MCF 10A (cell line): ENCODE data around the gene FBN1. TPM values are rescaled to one million over a fixed set of nuclear protein-coding genes. Genes with fewer than 3 reads are reported as not detected.

ENCODE experiments used
- BruUV-seq: library from RNA; stranded (reverse); fragments of 400-500 nt; replicated peaks from 2 replicates; lab custom pipeline; 2021; lab: Mats Ljungman, UMichigan
- CTCF ChIA-PET: fragments of 300-600 bp; sonication (Branson Sonifier 250); formaldehyde crosslinking; extraction: SDS; loops from one replicate; lab custom pipeline; 2021; ENCODE audit warnings: antibody characterized with exemption, inconsistent platforms; lab: Yijun Ruan, JAX
- POLR2A ChIA-PET: fragments of 300-600, 350-650 bp; sonication (Branson Sonifier 250); formaldehyde crosslinking; extraction: SDS; loops from one replicate; lab custom pipeline; 2020; ENCODE audit warnings: antibody characterized with exemption, inconsistent platforms; lab: Yijun Ruan, JAX
- DNase-seq: peaks from one replicate; pipeline ENCODE4 v3.0.0-alpha.2; 2018; ENCODE audit not compliant: unreplicated experiment
- H3K27ac Mint-ChIP-seq: one replicate; pipeline ENCODE4 v1.8.0; 2022; ENCODE audit warnings: mild to moderate bottlenecking, low read depth, mixed read lengths; ENCODE audit not compliant: unreplicated experiment
- H3K27me3 Mint-ChIP-seq: one replicate; pipeline ENCODE4 v1.8.0; 2022; ENCODE audit warnings: mixed read lengths; ENCODE audit not compliant: insufficient read depth, unreplicated experiment
- H3K36me3 Mint-ChIP-seq: one replicate; pipeline ENCODE4 v1.8.0; 2022; ENCODE audit warnings: mild to moderate bottlenecking, moderate library complexity, mixed read lengths; ENCODE audit not compliant: insufficient read depth, unreplicated experiment
- H3K4me1 Mint-ChIP-seq: one replicate; pipeline ENCODE4 v1.8.0; 2022; ENCODE audit warnings: mixed read lengths; ENCODE audit not compliant: insufficient read depth, unreplicated experiment
- H3K4me3 Mint-ChIP-seq: one replicate; pipeline ENCODE4 v1.8.0; 2022; ENCODE audit warnings: mild to moderate bottlenecking, moderate library complexity, mixed read lengths; ENCODE audit not compliant: unreplicated experiment
- H3K9me3 Mint-ChIP-seq: one replicate; pipeline ENCODE4 v1.8.0; 2022; ENCODE audit warnings: mixed read lengths; ENCODE audit not compliant: unreplicated experiment
- intact Hi-C: fragments of 100-400 bp; cut with micrococcal nuclease; formaldehyde crosslinking; loops from 2 replicates; pipeline ENCODE4 v1.14.1; 2022
- total RNA-seq: library from RNA; stranded (reverse); gene quantifications from 2 replicates; pipeline ENCODE4 v1.2.3, GENCODE V29; 2022
- TF ChIP-seq, protein P1 (sequence below): fragments of 200-600 bp; IDR thresholded peaks from one replicate; pipeline ENCODE4 v1.8.0; 2022; ENCODE audit warnings: antibody characterized with exemption, mild to moderate bottlenecking; ENCODE audit not compliant: unreplicated experiment

The FBN1 gene
- total RNA-seq, 1 experiment from 2014 or later: 14.3 TPM

DNA sequence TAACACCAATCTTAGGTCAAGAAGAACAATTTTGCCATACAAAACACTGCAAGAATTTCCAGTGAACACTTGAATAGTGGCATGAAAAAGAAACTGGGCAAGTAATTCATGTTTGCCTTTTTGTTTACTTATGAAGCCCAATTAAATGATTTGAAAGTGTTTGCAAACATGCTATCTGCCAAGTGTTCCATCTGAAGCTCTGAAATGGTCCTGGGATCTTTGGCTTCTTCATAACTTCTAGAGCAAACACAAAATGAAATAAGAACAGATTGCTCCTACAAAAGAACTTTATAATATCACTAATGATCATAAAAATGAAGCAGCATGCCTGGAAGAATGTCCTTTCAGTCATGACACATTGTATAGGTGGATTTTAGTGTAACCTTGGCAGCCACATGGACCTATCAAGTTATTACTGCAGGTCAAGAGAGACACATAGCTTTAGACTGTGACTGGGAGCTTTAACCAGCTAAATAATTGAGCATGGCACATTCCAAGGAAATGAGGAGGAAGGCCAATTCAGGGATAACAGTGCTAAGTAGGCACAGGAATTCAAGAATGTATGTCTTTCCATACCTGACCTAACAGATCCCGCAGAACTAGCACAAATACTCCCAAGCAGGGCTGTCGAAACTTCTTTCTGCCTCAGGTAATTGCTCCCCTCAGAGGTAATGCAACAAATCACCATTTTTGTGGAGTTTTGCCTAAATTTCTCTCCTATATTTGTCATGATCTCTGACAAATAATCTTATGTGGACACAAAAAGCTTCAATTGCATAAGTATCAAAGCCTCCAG, 169.7 kb downstream of the FBN1 start:
- H3K36me3 Mint-ChIP-seq: peaks cover 16% of the 10 kb centered on the region
- POLR2A ChIA-PET: no interaction called here

GRCh38 chr15:48473667-48474066, 171.8 kb downstream of the FBN1 start:
- ChIA-PET POLR2A (interaction anchor here (0.6 kb wide), 1 partner anchor 9 kb away, joined by 4 read pairs; no protein-coding TSS in a partner anchor), CTCF (interaction anchor here (0.6 kb wide), 1 partner anchor 71 kb away, joined by 3 read pairs; no protein-coding TSS in a partner anchor)
- intact Hi-C loops: no loop called here
- peaks cover 6% of the 10 kb centered on the region for H3K4me1 Mint-ChIP-seq
- TF ChIP-seq, protein P1, sequence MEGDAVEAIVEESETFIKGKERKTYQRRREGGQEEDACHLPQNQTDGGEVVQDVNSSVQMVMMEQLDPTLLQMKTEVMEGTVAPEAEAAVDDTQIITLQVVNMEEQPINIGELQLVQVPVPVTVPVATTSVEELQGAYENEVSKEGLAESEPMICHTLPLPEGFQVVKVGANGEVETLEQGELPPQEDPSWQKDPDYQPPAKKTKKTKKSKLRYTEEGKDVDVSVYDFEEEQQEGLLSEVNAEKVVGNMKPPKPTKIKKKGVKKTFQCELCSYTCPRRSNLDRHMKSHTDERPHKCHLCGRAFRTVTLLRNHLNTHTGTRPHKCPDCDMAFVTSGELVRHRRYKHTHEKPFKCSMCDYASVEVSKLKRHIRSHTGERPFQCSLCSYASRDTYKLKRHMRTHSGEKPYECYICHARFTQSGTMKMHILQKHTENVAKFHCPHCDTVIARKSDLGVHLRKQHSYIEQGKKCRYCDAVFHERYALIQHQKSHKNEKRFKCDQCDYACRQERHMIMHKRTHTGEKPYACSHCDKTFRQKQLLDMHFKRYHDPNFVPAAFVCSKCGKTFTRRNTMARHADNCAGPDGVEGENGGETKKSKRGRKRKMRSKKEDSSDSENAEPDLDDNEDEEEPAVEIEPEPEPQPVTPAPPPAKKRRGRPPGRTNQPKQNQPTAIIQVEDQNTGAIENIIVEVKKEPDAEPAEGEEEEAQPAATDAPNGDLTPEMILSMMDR: no peak
- H3K9me3 Mint-ChIP-seq: no peaks in the 10 kb centered on the region
- BruUV-seq: no TSS peak
- H3K4me3 Mint-ChIP-seq: no peak overlapping the region
- peaks cover 27% of the 10 kb centered on the region for H3K36me3 Mint-ChIP-seq
- H3K27me3 Mint-ChIP-seq: no peaks in the 10 kb centered on the region
- no peak overlapping the region for H3K27ac Mint-ChIP-seq
- DNase-seq: no peak

More for the DNA sequence above, 169.7 kb downstream of the FBN1 start:
- Mint-ChIP-seq H3K4me1 (peaks cover 6% of the 10 kb centered on the region), H3K27ac (no peak overlapping the region), H3K9me3 (no peaks in the 10 kb centered on the region), H3K4me3 (no peak overlapping the region), H3K27me3 (no peaks in the 10 kb centered on the region)
- intact Hi-C loops: no loop called here
- BruUV-seq: no TSS peak
- TF ChIP-seq, protein P1: no peak
- CTCF ChIA-PET: interaction anchor here (0.6 to 1.0 kb wide), 4 partner anchors 57 to 1958 kb away, joined by 3 to 4 read pairs (median 4); no protein-coding TSS in a partner anchor
- DNase-seq: no peak

DNA sequence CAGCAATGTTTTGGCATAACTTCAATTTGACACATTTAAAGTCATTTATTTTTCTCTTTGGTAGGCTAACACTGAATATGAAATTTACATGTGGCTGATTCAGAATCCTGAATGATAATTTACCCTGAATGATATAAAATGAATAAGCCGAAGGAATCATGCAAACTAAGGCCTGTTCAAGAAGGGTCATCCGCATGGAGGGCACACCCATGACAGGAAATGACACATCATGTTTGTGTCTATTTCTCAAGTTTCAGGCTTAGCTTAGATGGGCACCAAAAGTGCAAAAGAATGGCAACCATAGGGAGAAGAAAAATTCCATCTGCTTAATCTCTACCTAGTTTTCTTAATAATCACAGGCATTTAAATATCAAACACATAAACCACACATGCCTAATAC, 172.8 kb downstream of the FBN1 start:
- H3K4me3 Mint-ChIP-seq: no peak overlapping the region
- POLR2A ChIA-PET: no interaction called here
- peaks cover 6% of the 10 kb centered on the region for H3K4me1 Mint-ChIP-seq
- peak; percentile 56 for DNase-seq
- no peaks in the 10 kb centered on the region for H3K9me3 Mint-ChIP-seq
- peak overlapping the region; percentile 80 for H3K27ac Mint-ChIP-seq
- H3K36me3 Mint-ChIP-seq: peaks cover 32% of the 10 kb centered on the region
- intact Hi-C loops: no loop called here
- no peaks in the 10 kb centered on the region for H3K27me3 Mint-ChIP-seq
- BruUV-seq: no TSS peak
- CTCF ChIA-PET: no interaction called here
- TF ChIP-seq, protein P1: no peak

DNA sequence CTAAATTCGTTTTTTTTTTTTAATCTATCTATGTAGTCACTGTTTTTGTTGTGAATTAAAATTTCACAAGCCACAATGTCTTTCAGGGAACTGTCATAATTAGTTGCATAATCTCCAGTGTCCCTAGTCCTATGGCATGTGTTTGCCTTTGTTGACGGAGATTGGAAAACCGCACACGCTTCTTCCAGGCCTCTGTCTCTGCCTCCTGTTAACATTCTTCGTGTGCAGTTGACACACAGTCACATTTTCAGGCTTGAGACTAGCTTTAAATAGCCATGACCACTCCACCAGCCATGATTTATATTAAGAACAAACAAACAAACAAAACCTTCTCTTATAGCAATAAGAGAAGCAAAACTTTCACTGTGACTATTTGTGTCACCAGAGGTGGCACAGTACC, 174.4 kb downstream of the FBN1 start:
- peaks cover 41% of the 10 kb centered on the region for H3K36me3 Mint-ChIP-seq

More for the DNA sequence above, 174.4 kb downstream of the FBN1 start:
- intact Hi-C loops: no loop called here
- TF ChIP-seq, protein P1: no peak
- no peak for DNase-seq
- no peak overlapping the region for H3K27ac Mint-ChIP-seq
- BruUV-seq: no TSS peak
- no peak overlapping the region for H3K4me3 Mint-ChIP-seq
- H3K27me3 Mint-ChIP-seq: no peaks in the 10 kb centered on the region
- no peaks in the 10 kb centered on the region for H3K9me3 Mint-ChIP-seq
- POLR2A ChIA-PET: interaction anchor here (0.9 kb wide), 1 partner anchor 157 kb away, joined by 3 read pairs; no protein-coding TSS in a partner anchor
- H3K4me1 Mint-ChIP-seq: peaks cover 6% of the 10 kb centered on the region
- CTCF ChIA-PET: interaction anchor here (1.1 kb wide), 1 partner anchor 30 kb away, joined by 3 read pairs; no protein-coding TSS in a partner anchor
